ENCODE results near the gene AQP2.
"Not testable (repeated sequence)": the region's sequence is repeated elsewhere in the genome, so short reads cannot be mapped to it uniquely, and the experiment has no call there.

Gene AQP2

DNA sequence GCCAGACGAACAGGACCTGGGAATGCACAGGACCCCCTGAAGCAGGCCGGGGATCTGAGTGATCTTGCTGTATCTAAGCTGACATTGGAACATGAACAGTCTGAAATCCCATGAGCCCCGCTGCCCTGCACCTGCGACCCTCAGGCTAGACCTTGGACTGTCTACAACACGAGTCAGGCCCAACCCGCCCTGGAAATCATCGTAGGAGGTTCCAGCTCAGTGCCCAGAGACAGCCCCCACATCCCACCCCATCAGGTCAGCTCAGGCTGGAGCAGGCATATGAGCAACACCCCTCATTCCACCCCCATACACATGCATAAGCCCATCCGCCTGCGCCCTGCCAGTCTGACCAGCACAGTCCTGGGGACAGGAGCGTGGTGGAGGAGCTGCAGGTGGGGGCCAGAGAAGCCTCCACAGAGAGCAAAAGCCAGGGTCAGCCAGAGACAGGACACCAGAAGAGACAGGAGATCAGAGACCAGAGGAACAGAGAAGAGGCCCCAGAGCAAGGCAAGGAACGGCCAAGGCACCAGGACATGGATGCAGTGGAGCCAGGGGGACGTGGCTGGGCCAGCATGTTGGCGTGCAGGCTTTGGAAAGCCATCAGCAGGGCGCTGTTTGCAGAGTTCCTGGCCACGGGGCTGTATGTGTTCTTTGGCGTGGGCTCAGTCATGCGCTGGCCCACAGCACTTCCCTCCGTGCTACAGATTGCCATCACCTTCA lies 22.3 kb downstream of the AQP2 start, which contains the start of gene AQP6:
Gene AQP6 (plus strand): TSS at position 307 of the 720 bp plus-strand sequence. CDS start 227 bp downstream, at position 534.
- no peak for DNase-seq

DNA sequence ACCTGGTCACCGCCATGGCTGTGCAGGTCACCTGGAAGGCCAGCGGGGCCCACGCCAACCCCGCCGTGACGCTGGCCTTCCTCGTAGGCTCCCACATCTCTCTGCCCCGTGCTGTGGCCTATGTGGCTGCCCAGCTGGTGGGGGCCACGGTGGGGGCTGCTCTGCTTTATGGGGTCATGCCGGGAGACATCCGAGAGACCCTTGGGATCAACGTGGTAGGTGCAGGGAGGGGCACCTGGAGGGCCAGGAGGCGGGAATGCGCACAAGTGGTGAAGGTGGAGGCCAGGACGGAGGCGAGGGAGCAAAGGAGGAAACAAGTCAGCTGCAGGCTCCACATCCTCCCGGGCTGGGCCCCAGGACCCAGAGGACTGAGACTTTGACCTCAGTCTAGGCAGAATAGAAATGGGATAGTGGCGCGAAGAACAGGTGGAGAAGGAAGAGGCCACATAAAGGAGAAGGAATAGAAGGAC lies 22.9 kb downstream of the AQP2 start:
- DNase-seq = no peak

- DNase-seq = no peak
Measured at GRCh38 chr12:49974231-49974675, 23.7 kb downstream of the AQP2 start.

GRCh38 chr12:49974677-49975317 lies 24.3 kb downstream of the AQP2 start:
- no peak for DNase-seq

GRCh38 chr12:49975318-49975761 lies 24.8 kb downstream of the AQP2 start:
- no peak for DNase-seq

DNA sequence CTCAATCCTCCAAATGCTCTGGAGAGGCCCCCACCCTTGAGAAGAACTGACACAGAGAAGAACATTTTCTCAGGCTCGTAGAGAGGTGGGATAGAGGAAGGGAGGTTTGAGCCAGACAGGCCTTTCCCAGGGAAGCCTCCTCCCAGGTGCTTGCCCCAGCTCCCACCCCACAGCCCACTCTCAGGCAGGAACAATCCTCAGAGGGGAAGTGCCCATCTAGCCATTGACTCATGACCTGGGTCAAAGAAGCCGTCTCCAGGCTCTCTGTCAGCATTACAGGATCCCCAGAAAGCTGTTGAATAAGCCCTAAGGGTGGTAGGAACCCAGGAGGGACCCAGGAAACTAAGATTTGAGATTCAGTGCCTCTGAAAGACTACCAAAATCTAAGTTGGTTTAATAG lies 26.0 kb downstream of the AQP2 start:
- DNase-seq = no peak

GRCh38 chr12:49978125-49978524 lies 27.6 kb downstream of the AQP2 start:
- no peak for DNase-seq

GRCh38 chr12:49979016-49979586 lies 28.6 kb downstream of the AQP2 start:
- no peak for DNase-seq

DNA sequence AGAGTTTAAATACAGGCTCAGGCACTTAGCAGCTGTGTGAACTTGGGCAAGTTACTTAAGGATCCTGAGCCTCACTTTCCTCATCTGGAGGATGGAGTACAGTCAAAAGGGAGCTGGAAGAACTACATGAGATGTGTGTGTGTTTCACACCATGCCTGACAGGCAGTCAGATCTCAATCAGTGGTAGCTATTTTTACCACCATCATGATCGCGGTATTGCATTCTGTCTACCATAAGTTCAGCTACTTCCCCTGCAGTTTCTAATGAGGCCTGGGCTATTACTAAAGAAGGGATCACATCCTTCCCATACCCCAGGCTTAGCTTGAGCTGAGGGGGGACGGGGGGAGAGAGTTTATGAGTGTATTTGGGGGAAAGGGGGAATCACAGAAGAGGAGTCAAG lies 29.3 kb downstream of the AQP2 start:
- no peak for DNase-seq

DNA sequence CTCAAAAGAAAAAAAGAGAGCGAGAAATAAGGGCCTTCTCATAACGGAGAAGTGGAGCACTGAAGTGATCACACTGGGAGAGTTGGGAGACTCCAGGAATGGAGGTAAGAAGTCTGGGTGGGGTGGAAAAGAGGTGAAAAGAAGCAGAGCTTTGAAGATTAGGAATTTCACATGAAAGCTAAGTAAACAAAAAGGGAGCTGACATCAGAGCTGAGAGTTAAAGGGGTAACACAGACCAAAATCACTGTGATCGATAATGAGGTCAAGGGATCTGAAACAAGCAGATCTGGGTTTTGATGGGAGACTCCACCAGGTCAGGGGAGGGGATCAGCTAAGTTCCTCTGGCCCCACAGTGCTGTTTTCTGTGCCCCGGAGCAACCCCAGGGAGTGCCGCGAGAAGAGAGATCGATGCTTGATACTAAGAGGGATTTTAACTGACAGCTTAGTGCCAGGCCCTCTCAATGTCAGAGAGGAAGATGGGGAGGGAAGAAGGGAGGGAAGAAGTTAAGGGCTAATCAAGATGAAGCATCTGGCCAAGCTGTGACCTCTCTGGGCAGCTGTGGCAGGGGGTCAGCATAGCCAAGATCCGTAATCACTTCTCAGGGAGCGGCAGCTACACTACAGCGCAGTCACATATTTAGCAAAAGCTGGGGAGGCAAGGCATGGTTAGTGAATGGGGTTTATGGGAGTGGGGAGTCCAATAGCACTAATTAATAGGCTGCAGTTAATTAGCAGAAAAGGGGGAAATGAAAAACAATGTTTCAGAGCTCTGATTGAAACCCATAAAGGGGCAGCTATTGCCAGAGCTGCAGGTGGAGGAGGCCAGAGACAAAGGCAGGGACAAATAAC lies 30.2 kb downstream of the AQP2 start:
- DNase-seq = no peak

DNA sequence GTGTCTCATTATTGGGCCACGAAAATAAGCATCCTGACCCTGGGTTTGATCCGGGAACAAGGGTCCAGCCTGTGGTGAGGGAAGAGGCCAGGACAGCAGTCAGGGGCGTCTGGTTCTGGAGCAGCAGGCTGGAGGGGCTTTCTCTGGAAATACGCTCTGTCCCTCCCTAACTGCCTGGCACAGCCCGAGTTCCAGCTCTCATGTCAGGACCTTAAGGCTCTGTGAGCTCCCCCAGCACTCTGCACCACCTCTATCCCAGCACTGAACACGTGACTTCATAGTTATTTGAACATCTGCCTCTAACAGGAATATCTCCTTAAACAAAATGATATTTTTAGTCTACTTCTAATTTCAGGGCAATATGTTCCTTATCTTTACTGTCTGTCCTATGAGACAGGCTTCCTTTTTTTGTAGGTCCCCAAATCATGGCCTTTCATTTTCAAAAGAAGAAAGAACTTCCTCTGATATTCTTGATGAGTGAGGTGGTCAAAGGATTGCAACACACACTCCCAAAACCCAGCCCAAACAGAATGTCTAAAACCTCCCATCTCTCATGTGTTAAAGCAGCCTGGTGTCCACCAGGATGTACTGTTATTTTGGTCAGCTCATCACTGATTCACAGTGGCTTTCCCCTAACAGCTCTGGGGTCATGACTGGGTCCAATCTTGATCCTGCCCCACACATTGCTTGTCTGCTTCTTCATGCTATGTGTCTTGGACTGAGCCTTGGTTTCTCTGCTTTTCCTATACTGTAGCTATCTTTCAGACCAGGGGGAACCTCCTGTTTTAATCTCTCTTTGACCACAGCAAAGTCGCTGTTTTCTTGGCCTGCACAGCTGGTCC lies 31.9 kb downstream of the AQP2 start:
- no peak for DNase-seq

DNA sequence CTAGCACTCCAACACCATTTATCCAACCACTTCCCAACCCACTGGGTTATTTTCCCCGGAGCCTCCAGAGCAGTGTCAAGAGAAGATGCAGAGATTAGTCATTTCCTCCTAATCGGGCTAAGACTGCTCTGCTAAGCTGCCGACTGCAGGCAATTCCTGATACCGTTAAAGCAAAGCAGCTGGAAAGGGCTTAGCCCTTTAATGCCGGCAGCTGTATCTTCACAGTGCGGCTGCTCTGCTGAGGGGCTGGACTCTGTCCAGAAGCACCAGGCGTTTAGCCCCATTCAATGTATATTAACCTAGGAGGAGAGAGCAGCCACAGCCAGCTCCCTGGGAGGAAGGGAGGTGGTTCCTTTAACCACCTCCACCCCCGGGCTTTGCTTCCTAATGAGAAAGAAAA lies 33.4 kb downstream of the AQP2 start:
- peak in 1 of 2 donors; percentile 42 for DNase-seq

DNA sequence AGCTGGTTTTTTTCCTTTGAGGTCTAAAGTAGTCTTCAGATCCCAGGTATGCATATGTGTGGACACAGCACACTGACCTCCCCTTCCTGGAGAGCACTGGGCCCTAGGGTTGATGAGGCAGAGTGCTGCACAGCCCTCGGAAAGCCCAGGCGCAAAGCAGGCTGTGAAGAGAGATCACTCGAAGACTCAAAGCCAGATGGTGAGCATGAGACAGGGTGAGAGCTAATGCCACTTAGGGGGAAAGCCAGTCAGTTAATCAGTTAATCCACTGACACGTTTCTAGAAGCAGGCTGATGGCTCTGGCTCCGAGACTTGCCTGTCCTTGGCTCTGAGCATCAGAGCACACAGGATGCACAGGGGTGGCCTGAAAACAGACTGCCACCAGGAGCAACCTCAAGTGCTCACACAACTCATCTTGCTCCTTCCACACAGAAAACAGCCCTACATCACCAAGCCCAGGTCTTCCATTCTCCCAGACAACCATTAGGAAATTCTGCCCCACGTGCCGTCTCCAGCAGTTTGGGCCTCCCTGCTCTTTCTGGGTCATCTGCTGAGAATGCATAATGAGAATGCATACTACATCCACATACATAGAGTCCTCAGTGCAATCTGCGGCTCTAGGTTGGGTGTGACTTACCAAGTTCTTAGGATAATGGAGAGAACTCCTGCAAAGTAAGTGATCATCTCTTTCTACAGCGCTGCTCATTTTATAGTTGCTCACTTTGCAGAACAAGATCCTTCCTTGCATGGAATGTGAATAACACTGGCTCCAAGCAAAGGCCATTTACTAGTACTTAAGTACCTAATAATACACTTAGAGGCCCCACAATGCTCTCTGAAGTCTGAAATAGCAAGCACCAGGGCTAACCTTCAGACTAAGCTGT lies 34.2 kb downstream of the AQP2 start:
- no peak for DNase-seq

- no peak for DNase-seq
Measured at GRCh38 chr12:49985981-49986380, 35.4 kb downstream of the AQP2 start.

- not testable (repeated sequence) for DNase-seq
Measured at GRCh38 chr12:49986476-49986875, 35.9 kb downstream of the AQP2 start.

- no peak for DNase-seq
Measured at GRCh38 chr12:49987625-49988303, 37.2 kb downstream of the AQP2 start.

- not testable (repeated sequence) for DNase-seq
Measured at GRCh38 chr12:49989400-49989799, 38.9 kb downstream of the AQP2 start.

- no peak for DNase-seq
Measured at GRCh38 chr12:49990273-49990672, 39.7 kb downstream of the AQP2 start.

DNA sequence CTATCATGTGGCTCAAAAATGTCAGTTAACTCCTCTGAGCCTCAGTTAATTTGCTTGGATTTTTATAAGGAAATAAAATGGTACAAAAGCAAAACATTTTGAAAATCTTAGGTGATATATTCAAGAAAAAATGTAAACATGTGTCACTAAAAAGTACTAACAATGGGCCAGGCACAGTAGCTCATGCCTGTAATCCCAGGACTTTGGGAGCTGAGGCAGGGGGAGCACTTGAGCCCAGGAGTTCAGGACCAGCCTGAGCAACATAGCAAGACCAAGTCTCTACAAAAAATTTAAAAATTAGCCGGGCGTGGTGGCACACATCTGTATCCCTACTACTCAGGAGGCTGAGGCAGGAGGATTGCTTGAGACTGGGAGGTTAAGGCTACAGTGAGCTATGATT lies 47.9 kb downstream of the AQP2 start:
- DNase-seq = no peak

DNA sequence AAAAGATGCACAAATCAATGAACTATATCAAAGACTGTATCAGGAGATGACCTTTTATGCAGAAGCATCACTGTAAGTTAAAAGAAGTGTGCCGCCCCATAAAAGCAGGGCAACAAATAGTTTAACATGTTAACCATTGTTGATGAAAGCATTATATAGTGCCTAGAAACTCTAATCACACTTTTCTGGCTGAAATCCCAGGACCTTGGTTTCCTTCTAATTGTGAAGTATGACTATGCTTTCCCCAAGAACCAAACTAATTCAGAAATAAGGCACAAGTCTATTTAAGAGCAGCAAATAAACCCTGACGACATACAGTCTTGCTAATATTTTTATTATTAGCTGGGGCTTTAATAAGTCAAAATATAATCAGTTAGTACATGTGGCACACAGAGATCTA lies 53.1 kb downstream of the AQP2 start:
- DNase-seq = no peak

Data from bone marrow (tissue), 2 donors.